ENCODE results near the gene CDHR3.

GRCh38 chr7:105971845-105972244 lies 8.8 kb downstream of the CDHR3 start:
- TF ChIP-seq CTCF (IDR thresholded peaks at IDR 0.05) (no peak), POLR2A (IDR thresholded peaks at IDR 0.05) (no peak)
